DMS79 treated with DMSO at 0.1 percent for 48 hours (cell line): ENCODE data around the gene ACTN2.

ENCODE experiments used
- DNase-seq: peaks from one replicate; lab custom pipeline; 2025; lab: John Stamatoyannopoulos, UW

ACTN2 gene

DNA sequence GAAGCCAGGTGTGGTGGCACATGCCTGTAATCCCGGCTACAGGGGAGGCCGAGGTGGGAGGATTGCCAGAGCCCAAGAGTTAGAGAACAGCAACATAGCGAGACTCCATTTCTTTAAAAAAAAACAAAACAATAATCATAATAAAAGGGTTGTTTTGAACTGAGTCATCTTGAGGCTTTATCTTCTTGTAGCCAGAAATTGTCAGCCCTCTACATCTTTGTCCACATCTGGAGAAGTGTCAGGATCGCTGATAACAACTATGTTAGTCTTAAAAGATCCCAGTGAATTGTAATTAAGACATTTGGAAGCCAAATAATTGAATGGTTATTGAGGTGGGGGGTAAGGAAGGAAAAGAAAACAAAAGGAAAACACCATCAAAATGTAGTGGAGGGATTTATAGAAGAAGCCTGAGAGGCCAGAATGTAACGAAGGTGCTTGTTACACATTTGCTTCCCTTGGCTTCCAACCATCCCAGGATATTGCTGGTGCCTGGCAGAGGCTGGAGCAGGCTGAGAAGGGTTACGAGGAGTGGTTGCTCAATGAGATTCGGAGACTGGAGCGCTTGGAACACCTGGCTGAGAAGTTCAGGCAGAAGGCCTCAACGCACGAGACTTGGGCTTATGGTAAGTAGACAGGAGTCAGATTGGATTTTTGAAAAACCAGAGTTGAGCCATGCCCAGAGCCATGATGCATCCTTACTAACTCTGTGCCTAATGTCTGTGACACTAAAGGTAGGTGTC is 56.3 kb downstream of the ACTN2 start:
- no peak for DNase-seq

- no peak for DNase-seq
Observed at GRCh38 chr1:236744533-236744932, 58.2 kb downstream of the ACTN2 start.

DNA sequence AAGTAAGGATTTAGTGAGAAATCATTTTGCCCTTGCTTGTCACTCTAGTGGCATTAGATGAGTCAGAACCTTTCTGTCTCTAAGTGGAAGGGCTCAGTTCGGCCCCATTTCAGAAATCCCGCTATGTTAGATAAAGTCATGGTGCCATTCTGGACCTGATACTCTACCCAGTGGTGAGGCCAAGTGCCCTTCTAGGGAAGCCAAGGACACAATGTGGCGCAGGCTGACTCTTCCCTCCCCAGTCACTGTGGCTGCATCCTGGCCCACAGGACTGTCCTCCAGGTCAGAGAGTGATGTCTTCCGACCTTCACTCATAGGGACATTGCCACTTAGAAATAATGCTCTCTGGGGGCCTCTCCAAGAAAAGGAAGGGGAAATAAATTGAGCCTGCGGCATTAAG is 60.5 kb downstream of the ACTN2 start:
- DNase-seq, result no peak

GRCh38 chr1:236747311-236747985 is 61.1 kb downstream of the ACTN2 start:
- no peak for DNase-seq

GRCh38 chr1:236748268-236748870 is 62.1 kb downstream of the ACTN2 start:
- DNase-seq, result no peak

DNA sequence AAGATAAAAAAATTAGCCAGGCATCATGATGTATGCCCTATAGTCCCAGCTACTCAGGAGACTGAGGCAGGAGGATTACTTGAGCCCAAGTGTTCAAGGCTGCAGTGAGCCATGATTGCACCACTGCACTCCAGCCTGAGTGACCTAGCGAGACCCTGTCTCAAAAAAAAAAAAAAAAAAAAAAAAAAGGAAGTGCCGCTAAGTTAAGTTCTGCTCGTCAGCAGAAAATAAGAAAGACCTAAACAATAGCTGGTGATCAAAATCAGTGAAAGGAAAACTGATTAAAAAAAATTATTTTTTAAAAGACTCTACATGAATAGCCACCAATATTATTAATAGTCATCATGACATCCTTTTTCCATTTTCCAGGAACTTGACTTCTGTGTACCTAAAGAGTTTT is 64.6 kb downstream of the ACTN2 start:
- no peak for DNase-seq

- DNase-seq, result no peak
Observed at GRCh38 chr1:236751385-236751784, 65.1 kb downstream of the ACTN2 start.

- no peak for DNase-seq
Observed at GRCh38 chr1:236751935-236752334, 65.6 kb downstream of the ACTN2 start.

- DNase-seq, result peak; percentile 1
Observed at GRCh38 chr1:236753516-236753915, 67.2 kb downstream of the ACTN2 start.

DNA sequence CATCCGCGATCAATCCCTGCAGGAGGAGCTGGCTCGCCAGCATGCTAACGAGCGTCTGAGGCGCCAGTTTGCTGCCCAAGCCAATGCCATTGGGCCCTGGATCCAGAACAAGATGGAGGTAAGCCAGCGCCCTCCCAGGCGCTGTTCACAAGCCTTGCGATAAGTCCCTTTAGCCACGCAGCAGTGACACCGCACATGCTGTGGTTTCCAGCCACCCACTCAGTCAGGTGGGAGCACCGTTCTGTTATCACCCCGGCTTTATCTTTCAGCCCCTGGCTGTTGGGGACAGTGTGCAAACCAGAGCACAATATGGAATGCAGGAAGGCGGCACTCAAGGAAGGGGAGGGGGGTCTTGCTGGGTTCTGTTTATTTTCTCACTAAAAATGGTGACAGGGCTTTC is 67.7 kb downstream of the ACTN2 start:
- no peak for DNase-seq

DNA sequence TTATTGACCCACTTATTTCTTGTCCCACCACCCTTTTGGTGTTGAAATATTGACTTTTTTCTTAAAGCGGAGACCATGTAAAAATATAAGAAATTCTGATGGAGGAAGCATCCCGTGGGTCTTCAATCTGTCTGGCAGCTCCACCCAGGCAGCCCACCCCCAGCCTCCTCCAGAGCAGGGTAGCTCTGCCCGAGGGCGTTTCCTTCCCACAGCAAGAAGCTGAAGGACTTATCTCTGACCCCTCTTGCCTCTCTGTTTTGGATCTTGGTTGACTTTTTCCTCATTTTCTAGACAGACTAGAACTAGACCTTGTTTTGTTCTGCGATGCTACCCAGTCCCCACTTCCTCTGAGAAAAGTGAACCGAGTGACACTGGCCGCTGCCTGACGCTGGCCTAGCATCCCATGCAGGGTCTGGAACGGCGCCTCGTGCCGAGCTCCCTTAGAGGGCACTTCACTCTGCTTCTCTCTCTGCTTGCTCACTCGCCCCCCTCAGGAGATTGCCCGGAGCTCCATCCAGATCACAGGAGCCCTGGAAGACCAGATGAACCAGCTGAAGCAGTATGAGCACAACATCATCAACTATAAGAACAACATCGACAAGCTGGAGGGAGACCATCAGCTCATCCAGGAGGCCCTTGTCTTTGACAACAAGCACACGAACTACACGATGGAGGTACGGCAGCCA is 68.4 kb downstream of the ACTN2 start:
- no peak for DNase-seq

- DNase-seq, result no peak
Observed at GRCh38 chr1:236757640-236758039, 71.3 kb downstream of the ACTN2 start.

GRCh38 chr1:236759252-236759859 is 73.1 kb downstream of the ACTN2 start:
- DNase-seq, result peak; percentile 41

DNA sequence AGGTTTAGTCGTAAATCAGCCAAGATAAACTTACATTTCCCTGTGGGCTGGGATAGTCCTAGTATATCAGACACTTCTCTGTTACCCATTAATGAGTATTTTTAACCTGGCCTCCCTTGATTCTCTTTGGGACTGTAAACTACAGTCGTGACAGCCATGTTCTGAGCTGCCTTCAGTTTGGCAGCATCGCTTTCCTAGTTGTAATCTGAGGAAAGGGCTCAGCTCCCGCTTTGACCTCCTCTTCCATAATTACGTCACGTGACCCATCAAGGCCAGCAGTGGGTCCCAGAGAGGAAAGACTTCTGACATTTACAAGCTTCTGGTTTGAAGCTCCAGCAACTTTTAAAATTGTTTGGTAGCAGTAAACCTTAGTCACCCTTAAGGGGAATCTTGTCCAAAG is 74.2 kb downstream of the ACTN2 start:
- peak; percentile 48 for DNase-seq

DNA sequence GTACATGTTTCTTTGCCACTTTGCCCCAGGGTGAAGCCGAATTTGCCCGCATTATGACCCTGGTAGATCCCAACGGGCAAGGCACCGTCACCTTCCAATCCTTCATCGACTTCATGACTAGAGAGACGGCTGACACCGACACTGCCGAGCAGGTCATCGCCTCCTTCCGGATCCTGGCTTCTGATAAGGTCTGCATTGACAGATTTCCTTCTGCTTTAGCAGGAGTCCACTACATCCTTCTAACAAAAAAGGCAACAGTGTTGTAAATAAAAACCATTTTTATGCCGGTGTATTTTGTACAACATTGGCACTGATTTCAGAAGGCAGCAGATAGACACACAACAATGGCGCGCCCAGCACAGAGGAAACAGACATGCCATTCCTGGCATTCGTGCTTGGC is 74.7 kb downstream of the ACTN2 start:
- DNase-seq, result no peak

DNA sequence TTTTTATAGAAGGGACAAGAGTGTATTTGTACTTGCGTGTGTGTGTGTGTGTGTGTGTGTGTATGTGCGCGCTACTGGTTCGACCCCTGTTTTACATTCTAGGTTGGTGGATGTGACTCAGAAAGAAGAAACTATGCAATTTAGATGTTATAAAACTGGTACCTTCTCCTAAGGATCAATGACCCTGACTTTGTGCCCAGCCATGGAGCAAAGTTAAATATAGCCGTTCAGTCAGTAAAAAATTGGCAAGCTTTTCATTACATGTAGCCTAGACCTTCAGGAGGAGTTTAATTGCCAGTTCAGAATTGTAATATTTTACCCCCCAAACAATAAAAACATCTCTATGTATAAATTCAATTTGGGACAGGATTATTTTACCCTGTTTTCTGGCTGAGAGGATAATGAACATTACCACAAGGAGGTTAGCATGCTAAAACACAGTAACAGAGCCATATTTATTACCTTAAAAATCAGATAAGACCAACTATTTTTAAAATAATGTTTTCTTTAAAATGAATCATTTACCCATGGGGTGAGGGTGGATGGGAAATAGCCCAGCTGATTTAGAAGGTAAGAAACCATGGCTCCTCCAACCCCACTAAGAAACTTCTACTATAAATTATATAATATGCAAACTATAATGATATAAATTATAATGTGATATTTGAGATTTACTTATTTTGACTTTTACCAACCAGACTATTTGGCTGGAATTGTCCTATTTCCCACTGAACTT is 75.3 kb downstream of the ACTN2 start:
- DNase-seq, result no peak

- no peak for DNase-seq
Observed at GRCh38 chr1:236762410-236762809, 76.1 kb downstream of the ACTN2 start.

DNA sequence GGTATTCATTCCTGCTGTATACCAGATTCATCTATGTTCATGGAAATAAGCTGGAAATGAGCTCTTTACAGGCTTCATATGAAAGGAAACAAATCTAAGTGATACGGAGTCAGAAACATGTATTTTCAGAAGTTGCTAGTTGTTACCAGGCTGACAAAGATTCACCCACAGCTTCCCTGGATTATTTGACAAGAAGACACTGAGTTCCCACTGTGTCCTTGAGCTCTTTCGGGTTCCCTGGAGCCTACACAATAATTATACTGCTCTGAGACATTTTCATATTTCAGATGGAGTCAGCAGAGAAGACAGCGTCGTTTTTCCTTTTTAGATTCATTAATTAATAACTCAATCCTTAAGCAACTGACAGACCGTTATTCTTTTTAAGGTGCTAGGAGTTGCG is 79.5 kb downstream of the ACTN2 start:
- DNase-seq, result no peak

GRCh38 chr1:236766506-236766905 is 80.2 kb downstream of the ACTN2 start:
- DNase-seq, result no peak

DNA sequence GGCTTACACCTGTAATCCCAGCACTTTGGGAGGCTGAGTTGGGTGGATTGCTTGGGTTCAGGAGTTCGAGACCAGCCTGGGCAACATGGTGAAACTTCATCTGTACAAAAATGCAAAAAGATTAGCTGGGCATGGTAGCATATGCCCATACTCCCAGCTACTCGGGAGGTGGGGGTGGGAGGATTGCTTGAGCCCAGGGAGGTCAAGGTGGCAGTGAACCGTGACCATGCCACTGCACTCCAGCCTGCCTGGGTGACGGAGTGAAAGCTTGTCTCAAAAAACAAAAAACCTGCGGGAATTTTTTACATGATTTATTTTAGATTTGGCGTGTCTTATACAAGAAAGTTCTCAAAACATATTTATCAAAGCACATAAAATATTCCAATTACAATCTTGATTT is 81.0 kb downstream of the ACTN2 start:
- no peak for DNase-seq

DNA sequence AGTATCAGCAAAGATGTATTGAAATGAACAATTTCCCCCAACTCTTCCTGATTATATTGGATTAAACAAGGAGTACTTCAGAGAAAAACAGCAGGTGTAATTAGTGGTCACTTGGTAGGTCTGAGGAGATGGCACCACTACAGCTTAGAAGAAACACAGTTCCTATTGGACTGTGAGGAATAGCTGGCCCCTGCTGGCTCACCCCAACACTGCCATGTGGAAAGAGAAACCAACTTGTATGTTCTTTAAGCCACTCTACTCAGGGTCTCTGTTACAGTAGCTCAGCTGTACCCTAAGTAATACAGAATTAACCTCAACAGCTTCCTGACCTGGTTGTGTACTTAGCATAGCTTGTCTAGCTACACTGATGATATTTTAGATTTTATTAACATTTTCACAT is 82.3 kb downstream of the ACTN2 start:
- no peak for DNase-seq

DNA sequence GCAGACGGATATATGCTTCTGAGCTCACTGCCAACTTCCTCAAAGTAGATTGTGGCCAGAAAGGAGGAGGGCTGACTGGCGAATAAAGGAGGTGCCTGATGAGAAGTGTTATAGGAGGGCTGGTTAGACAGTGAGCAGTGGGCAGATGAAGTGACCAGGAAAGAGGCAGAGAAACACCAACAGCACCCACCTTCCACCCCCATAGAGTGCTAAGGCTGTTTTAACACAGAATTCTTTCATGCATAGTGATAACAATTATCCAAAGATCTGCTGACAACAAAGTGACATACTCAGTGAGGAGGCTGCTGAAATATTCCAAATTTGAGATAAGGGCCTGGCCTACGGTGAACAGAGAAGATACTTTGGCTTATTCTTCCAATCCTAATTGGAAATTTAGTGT is 87.6 kb downstream of the ACTN2 start:
- no peak for DNase-seq
